H1 (cell line): ENCODE results near the gene SCG2. TPM values are rescaled to one million over a fixed set of nuclear protein-coding genes. Genes with fewer than 3 reads are reported as not detected.

ENCODE experiments used
- polyA plus RNA-seq, 7 experiments: library from polyadenylated mRNA; depleted of rRNA in 3 of 7; stranded (reverse) in 5 of 7; unstranded in 2 of 7; fragments of >200 nt in 5 of 7; fragments of 200-250 nt in 2 of 7; gene quantifications; 1 replicate in 5 of 7; 2 replicates in 1 of 7; 4 replicates in 1 of 7; pipeline versions ENCODE4 v1.2.1 to v1.2.3, GENCODE V29; 2011 to 2013; ENCODE audit warnings: missing spikeins in 2 of 7, mixed read lengths in 2 of 7
- total RNA-seq: library from RNA; stranded (reverse); fragmentation: NEBNext Ultra II Directional; extraction: Animal tissue kit (Norgen Biotek cat#: 25700); gene quantifications from 2 replicates; pipeline ENCODE4 v1.2.1, GENCODE V29; 2021
- TF ChIP-seq, protein P1 (sequence below): IDR thresholded peaks from 2 replicates; pipeline ENCODE4 v1.6.1; 2011; ENCODE audit warnings: low read depth, mild to moderate bottlenecking, low read length; ENCODE audit not compliant: insufficient read depth

SCG2 gene
- total and polyA plus RNA-seq, 2 of the 8 experiments (the other 6 are each of a cell fraction or from before 2014, with no cell fraction given): 0.54 to 1.0 TPM

DNA sequence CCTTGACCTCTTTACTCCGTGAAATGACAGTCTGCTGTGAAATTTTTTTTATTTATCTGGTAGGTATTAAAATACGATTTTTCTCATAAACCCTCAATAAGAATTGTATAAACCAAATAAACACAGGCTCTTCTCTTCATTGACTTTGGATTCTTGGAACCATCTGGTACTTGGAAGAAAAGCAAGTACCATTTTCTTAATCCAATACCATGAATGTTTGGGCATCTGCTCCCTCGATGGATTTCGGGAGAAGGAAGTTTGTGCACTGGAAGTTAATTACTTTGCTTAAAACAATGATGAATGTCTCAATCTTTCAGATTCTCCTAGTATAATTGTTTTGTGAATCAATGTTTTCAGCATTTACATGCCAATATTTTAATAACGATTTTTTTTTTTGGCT is 5.3 kb upstream of the SCG2 start (continued):
- TF ChIP-seq, protein P1, sequence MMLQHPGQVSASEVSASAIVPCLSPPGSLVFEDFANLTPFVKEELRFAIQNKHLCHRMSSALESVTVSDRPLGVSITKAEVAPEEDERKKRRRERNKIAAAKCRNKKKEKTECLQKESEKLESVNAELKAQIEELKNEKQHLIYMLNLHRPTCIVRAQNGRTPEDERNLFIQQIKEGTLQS: no peak
